Activated CD4-positive, alpha-beta T cell treated with anti-CD3 and anti-CD28 coated beads, Interleukin-10, Interleukin-2, amounts not matched to agents 100 ng/mL and 50 ng/mL, durations not matched to agents 16 hours and 8 hours (primary cell): ENCODE results near the gene U2AF1.
"Not testable (repeated sequence)": the region's sequence is repeated elsewhere in the genome, so short reads cannot be mapped to it uniquely, and the experiment has no call there.

Experiments
- DNase-seq: peaks from one replicate; pipeline ENCODE4 v3.0.0-alpha.2; 2020

The U2AF1 gene

GRCh38 chr21:43076023-43076637 is 31.2 kb downstream of the U2AF1 start:
- not testable (repeated sequence) for DNase-seq

GRCh38 chr21:43075170-43076022 is 32.0 kb downstream of the U2AF1 start, which contains the start of gene CBS:
CBS (minus strand) TSS chr21:43075835; CDS start chr21:43072193, 3,642 bp downstream.
- DNase-seq = not testable (repeated sequence)

GRCh38 chr21:43074401-43075169 is 32.8 kb downstream of the U2AF1 start:
- DNase-seq = not testable (repeated sequence)

GRCh38 chr21:43072742-43073141 is 34.6 kb downstream of the U2AF1 start:
- DNase-seq = not testable (repeated sequence)

GRCh38 chr21:43069682-43070081 is 37.7 kb downstream of the U2AF1 start:
- DNase-seq = not testable (repeated sequence)

GRCh38 chr21:43068065-43068464 is 39.3 kb downstream of the U2AF1 start:
- DNase-seq = not testable (repeated sequence)

GRCh38 chr21:43066690-43067089 is 40.7 kb downstream of the U2AF1 start:
- not testable (repeated sequence) for DNase-seq

- not testable (repeated sequence) for DNase-seq
Measured at GRCh38 chr21:43065991-43066390, 41.4 kb downstream of the U2AF1 start.

- DNase-seq = not testable (repeated sequence)
Measured at GRCh38 chr21:43064265-43064917, 43.0 kb downstream of the U2AF1 start.

- not testable (repeated sequence) for DNase-seq
Measured at GRCh38 chr21:43062955-43063664, 44.3 kb downstream of the U2AF1 start.

- not testable (repeated sequence) for DNase-seq
Measured at GRCh38 chr21:43053112-43053511, 54.3 kb downstream of the U2AF1 start.

GRCh38 chr21:43045876-43046821 is 61.2 kb downstream of the U2AF1 start:
- not testable (repeated sequence) for DNase-seq

- not testable (repeated sequence) for DNase-seq
Measured at GRCh38 chr21:43045165-43045875, 62.0 kb downstream of the U2AF1 start.

- DNase-seq = not testable (repeated sequence)
Measured at GRCh38 chr21:43044547-43044946, 62.8 kb downstream of the U2AF1 start.

GRCh38 chr21:43043291-43043690 is 64.1 kb downstream of the U2AF1 start:
- DNase-seq = not testable (repeated sequence)
